K562 (cell line): ENCODE measurements around the gene CPNE2. TPM values are rescaled to one million over a fixed set of nuclear protein-coding genes. Genes with fewer than 3 reads are reported as not detected.

ENCODE experiments used
- ATAC-seq: fragments of 200-7000 bp; cut with Tn5 transposase; 3 replicates; pipeline ENCODE4 v1.9.1; 2020; ENCODE audit warnings: moderate library complexity
- BruUV-seq: library from RNA; stranded (reverse); fragments of 400-500 nt; replicated peaks from 2 replicates; lab custom pipeline; 2021; lab: Mats Ljungman, UMichigan
- CTCF ChIA-PET: fragments of 300-600 bp; formaldehyde crosslinking; extraction: SDS; loops from one replicate; lab custom pipeline; 2021; ENCODE audit warnings: low intra/inter-chr PET ratio; lab: Yijun Ruan, JAX
- POLR2A ChIA-PET: fragments of 300-600, 350-650 bp; sonication (Branson Sonifier 250); formaldehyde crosslinking; extraction: SDS; loops from one replicate; lab custom pipeline; 2021; ENCODE audit warnings: antibody characterized with exemption, inconsistent platforms; lab: Yijun Ruan, JAX
- DNase-seq, 4 experiments: peaks; one replicate each; pipeline versions ENCODE4 v3.0.0 to v3.0.0-alpha.2; 2011 to 2018; ENCODE audit warnings: low spot score in 3 of 4, mixed read lengths in 3 of 4; ENCODE audit errors: extremely low read depth in 1 of 4
- FAIRE-seq: peaks from 2 replicates; lab custom pipeline; 2011; peaks lifted over from hg19 to GRCh38; lab: Jason Lieb, UNC
- H2AFZ ChIP-seq: 2 replicates; pipeline ENCODE4 v1.6.0; 2011; ENCODE audit warnings: low read depth, low read length, control low read depth, inconsistent platforms
- H3K27ac ChIP-seq: fragments of 200-600 bp; 3 replicates; pipeline ENCODE4 v1.8.0; 2011; ENCODE audit warnings: low read depth, mild to moderate bottlenecking, control low read depth, inconsistent platforms, low read length, moderate library complexity, mixed read lengths; ENCODE audit errors: extremely low read depth
- H3K27me3 ChIP-seq, 2 experiments: fragments of 300-600 bp in 1 of 2; 2 replicates in 1 of 2; 3 replicates in 1 of 2; pipeline versions ENCODE4 v1.6.0 to v1.8.0; 2011; ENCODE audit warnings: inconsistent platforms in 2 of 2, low read length in 2 of 2, mild to moderate bottlenecking in 1 of 2, mixed read lengths in 1 of 2, moderate library complexity in 1 of 2; ENCODE audit not compliant: control insufficient read depth in 2 of 2, insufficient read depth in 2 of 2
- H3K36me3 ChIP-seq: fragments of 300-600 bp; 3 replicates; pipeline ENCODE4 v1.8.0; 2011; ENCODE audit warnings: mild to moderate bottlenecking, low read length, inconsistent platforms; ENCODE audit not compliant: control insufficient read depth, insufficient read depth
- H3K4me1 ChIP-seq, 2 experiments: fragments of 200-600 bp in 1 of 2; replicated peaks in 1 of 2; 2 replicates in 1 of 2; 3 replicates in 1 of 2; pipeline versions ENCODE4 v1.5.1 to v1.8.0; 2011; ENCODE audit warnings: inconsistent platforms in 2 of 2, low read length in 2 of 2, mild to moderate bottlenecking in 1 of 2, mixed read lengths in 1 of 2, moderate library complexity in 1 of 2; ENCODE audit not compliant: control insufficient read depth in 2 of 2, insufficient read depth in 2 of 2
- H3K4me2 ChIP-seq: 2 replicates; pipeline ENCODE4 v1.6.1; 2011; ENCODE audit warnings: low read length, control low read depth, inconsistent platforms, mixed read lengths; ENCODE audit not compliant: insufficient read depth
- H3K4me3 ChIP-seq: fragments of 200-600 bp; sonication (generic), shearing (Covaris generic); 2 replicates; pipeline ENCODE4 v1.5.1; 2016; ENCODE audit warnings: control low read depth, inconsistent platforms
- H3K79me2 ChIP-seq: fragments of 200-600 bp; 3 replicates; pipeline ENCODE4 v1.8.0; 2011; ENCODE audit warnings: low read length, inconsistent platforms; ENCODE audit not compliant: control insufficient read depth, insufficient read depth
- H3K9ac ChIP-seq, 2 experiments: 2 replicates each; pipeline versions ENCODE4 v1.6.0 to v1.6.1; 2011; ENCODE audit warnings: low read depth in 2 of 2, low read length in 2 of 2, control low read depth in 1 of 2, inconsistent platforms in 1 of 2, mild to moderate bottlenecking in 1 of 2, mixed read lengths in 1 of 2; ENCODE audit not compliant: insufficient read depth in 1 of 2
- H3K9me1 ChIP-seq: one replicate; pipeline ENCODE4 v1.6.0; 2011; ENCODE audit warnings: inconsistent platforms, mild to moderate bottlenecking, low read length, moderate library complexity; ENCODE audit not compliant: control insufficient read depth, insufficient read depth
- H3K9me3 ChIP-seq: replicated peaks from 2 replicates; pipeline ENCODE4 v1.5.1; 2011; ENCODE audit warnings: low read depth, low read length, inconsistent platforms; ENCODE audit not compliant: control insufficient read depth, insufficient read depth
- H4K20me1 ChIP-seq: replicated peaks from 2 replicates; pipeline ENCODE4 v1.6.1; 2011; ENCODE audit warnings: low read length, inconsistent platforms, mixed read lengths; ENCODE audit not compliant: control insufficient read depth, insufficient read depth
- MXD1 ChIP-seq: fragments of 250-450 bp; sonication (Bioruptor Pico); IDR thresholded peaks from 2 replicates; pipeline ENCODE4 v1.8.0; 2021; ENCODE audit warnings: borderline replicate concordance, mild to moderate bottlenecking, moderate library complexity; ENCODE audit not compliant: poor library complexity, severe bottlenecking
- NFIX ChIP-seq: fragments of 250-450 bp; sonication (Bioruptor Pico); IDR thresholded peaks from 2 replicates; pipeline ENCODE4 v1.4.0; 2020; ENCODE audit warnings: low read depth, mild to moderate bottlenecking, moderate library complexity
- PURB ChIP-seq: sonication (generic); formaldehyde crosslinking; IDR thresholded peaks from 2 replicates; pipeline ENCODE4 v1.9.0; 2021; ENCODE audit warnings: low read depth, mild to moderate bottlenecking, missing genetic modification reagents
- RBM14 ChIP-seq: fragments of 200-400 bp; formaldehyde crosslinking; IDR thresholded peaks from 2 replicates; pipeline ENCODE4 v1.6.1; 2018; ENCODE audit warnings: low read depth, mild to moderate bottlenecking, low read length, moderate library complexity, borderline replicate concordance; ENCODE audit not compliant: insufficient read depth
- RBM22 ChIP-seq: fragments of 200-400 bp; formaldehyde crosslinking; IDR thresholded peaks from 2 replicates; pipeline ENCODE4 v1.6.1; 2018; ENCODE audit warnings: low read length, low read depth; ENCODE audit not compliant: poor library complexity, severe bottlenecking
- THAP12 ChIP-seq: fragments of 250-450 bp; sonication (Bioruptor Pico); IDR thresholded peaks from 2 replicates; pipeline ENCODE4 v1.9.0; 2021; ENCODE audit warnings: mild to moderate bottlenecking, inconsistent platforms
- TOE1 ChIP-seq, 2 experiments: fragments of 450-650 bp in 1 of 2; sonication (generic) in 1 of 2; formaldehyde crosslinking in 1 of 2; IDR thresholded peaks; 2 replicates each; pipeline versions ENCODE4 v1.7.1 to v1.8.0; 2016 to 2022; ENCODE audit warnings: borderline replicate concordance in 2 of 2, mild to moderate bottlenecking in 2 of 2, antibody characterized with exemption in 1 of 2, inconsistent platforms in 1 of 2, low read depth in 1 of 2, missing genetic modification reagents in 1 of 2, moderate library complexity in 1 of 2
- ZNF316 ChIP-seq: fragments of 450-650 bp; IDR thresholded peaks from 2 replicates; pipeline ENCODE4 v1.6.1; 2016
- ZNF318 ChIP-seq, 2 experiments: fragments of 450-650 bp; IDR thresholded peaks; 2 replicates each; pipeline ENCODE4 v1.6.1; 2016; ENCODE audit warnings: mild to moderate bottlenecking in 2 of 2, borderline replicate concordance in 1 of 2, low read depth in 1 of 2, moderate library complexity in 1 of 2
- ZNF561 ChIP-seq: fragments of 450-650 bp; formaldehyde crosslinking; conservative IDR thresholded peaks from 2 replicates; pipeline ENCODE4 v1.4.0; 2020; ENCODE audit warnings: mild to moderate bottlenecking, moderate library complexity
- whole genome bisulfite sequencing: fragments of 100-300 bp; shearing (Covaris generic); methylation state at CpG from one replicate; pipeline ENCODE4 v1.1.6; 2016; ENCODE audit warnings: low coverage, mixed read lengths; ENCODE audit not compliant: insufficient coverage; ENCODE audit errors: missing lambda C conversion rate; 5-methylcytosine and 5-hydroxymethylcytosine counted together
- in situ Hi-C: fragments of 300-500 bp; cut with MboI; formaldehyde crosslinking; loops from 4 replicates; pipeline ENCODE4 v1.15.0; 2018; ENCODE audit warnings: inconsistent platforms, mixed read lengths
- intact Hi-C: fragments of 100-400 bp; cut with micrococcal nuclease; formaldehyde crosslinking; loops from 2 replicates; pipeline ENCODE4 v1.14.2; 2022
- polyA plus RNA-seq, 8 experiments: library from polyadenylated mRNA; depleted of rRNA in 4 of 8; stranded (reverse) in 5 of 8; unstranded in 3 of 8; fragments of >200 nt; fragmentation: Nextera tagmentation in 2 of 8; fragmentation: Illumina TruSeq in 1 of 8; extraction: Ambion mirVana in 2 of 8; extraction: Trizol in 1 of 8; gene quantifications; 2 replicates each; pipeline versions ENCODE4 v1.2.1 to v1.2.3, GENCODE V29; 2011 to 2014; ENCODE audit warnings: inconsistent platforms in 1 of 8, missing spikeins in 1 of 8
- total RNA-seq, 7 experiments: library from RNA; depleted of rRNA in 6 of 7; stranded (reverse); fragments of >200 nt in 6 of 7; fragmentation: Illumina TruSeq in 2 of 7; extraction: Trizol in 2 of 7; gene quantifications; 2 replicates each; pipeline versions ENCODE4 v1.2.1 to v1.2.3, GENCODE V29; 2011 to 2021; ENCODE audit warnings: low replicate concordance in 1 of 7

The CPNE2 gene
- total and polyA plus RNA-seq, 9 of the 15 experiments (the other 6 are each of a cell fraction or from before 2014, with no cell fraction given) = 3.0 to 13.9 (median 8.6) TPM

GRCh38 chr16:57077714-57078113, 14.7 kb upstream of the CPNE2 start:
- no peak overlapping the region for H3K9ac ChIP-seq
- H3K27ac ChIP-seq = no peak overlapping the region
- no peaks in the 10 kb centered on the region for H3K36me3 ChIP-seq
- no peaks in the 10 kb centered on the region for H3K79me2 ChIP-seq
- H2AFZ ChIP-seq = no peak overlapping the region
- no peak for DNase-seq
- peaks cover 7 to 43% of the 10 kb centered on the region in 2 experiments; a peak in 4 of 5 replicates for H3K27me3 ChIP-seq
- ChIA-PET POLR2A (interaction anchor here (0.8 kb wide), 1 partner anchor 12 kb away, joined by 3 read pairs; no protein-coding TSS in a partner anchor), CTCF (no interaction called here)
- H4K20me1 ChIP-seq = no peaks in the 10 kb centered on the region
- no peaks in the 10 kb centered on the region for H3K9me3 ChIP-seq
- no peak for TF ChIP-seq TOE1 (IDR thresholded peaks at IDR 0.05; ENCODE audit: borderline replicate concordance)
- TF ChIP-seq TOE1 (CRISPR knock-in tag; IDR thresholded peaks at IDR 0.05; ENCODE audit: borderline replicate concordance, low read depth) = no peak
- TF ChIP-seq PURB (CRISPR knock-in tag) = no peak
- no peak for TF ChIP-seq ZNF318 (IDR thresholded peaks at IDR 0.05; ENCODE audit: borderline replicate concordance in 1 of 2, low read depth in 1 of 2)
- TF ChIP-seq THAP12 (CRISPR knock-in tag) = no peak
- no peak for TF ChIP-seq ZNF316
- TF ChIP-seq NFIX (CRISPR knock-in tag) = no peak
- TF ChIP-seq MXD1 = no peak
- TF ChIP-seq ZNF561 (CRISPR knock-in tag) = no peak
- no peak for TF ChIP-seq RBM14
- TF ChIP-seq RBM22 = no peak
- H3K4me2 ChIP-seq = no peak overlapping the region
- 3% methylated on average over 4 of the region's 7 CpGs for WGBS
- no peak for FAIRE-seq
- intact Hi-C loops = no loop called here
- H3K4me1 ChIP-seq = no peaks in the 10 kb centered on the region
- in situ Hi-C loops = no loop called here
- BruUV-seq = no TSS peak
- H3K4me3 ChIP-seq = no peak overlapping the region
- no peak for ATAC-seq
- no peaks in the 10 kb centered on the region for H3K9me1 ChIP-seq
